ENCODE results near the gene TKT. TPM values are rescaled to one million over a fixed set of nuclear protein-coding genes. Genes with fewer than 3 reads are reported as not detected.
A peak's percentile ranks its signal among the peaks of the same experiment; 100 is the strongest.

TKT gene
- total and polyA plus RNA-seq, 2 of the 13 experiments (the other 11 are each of a cell fraction or from before 2014, with no cell fraction given) = 150 to 238 TPM

DNA sequence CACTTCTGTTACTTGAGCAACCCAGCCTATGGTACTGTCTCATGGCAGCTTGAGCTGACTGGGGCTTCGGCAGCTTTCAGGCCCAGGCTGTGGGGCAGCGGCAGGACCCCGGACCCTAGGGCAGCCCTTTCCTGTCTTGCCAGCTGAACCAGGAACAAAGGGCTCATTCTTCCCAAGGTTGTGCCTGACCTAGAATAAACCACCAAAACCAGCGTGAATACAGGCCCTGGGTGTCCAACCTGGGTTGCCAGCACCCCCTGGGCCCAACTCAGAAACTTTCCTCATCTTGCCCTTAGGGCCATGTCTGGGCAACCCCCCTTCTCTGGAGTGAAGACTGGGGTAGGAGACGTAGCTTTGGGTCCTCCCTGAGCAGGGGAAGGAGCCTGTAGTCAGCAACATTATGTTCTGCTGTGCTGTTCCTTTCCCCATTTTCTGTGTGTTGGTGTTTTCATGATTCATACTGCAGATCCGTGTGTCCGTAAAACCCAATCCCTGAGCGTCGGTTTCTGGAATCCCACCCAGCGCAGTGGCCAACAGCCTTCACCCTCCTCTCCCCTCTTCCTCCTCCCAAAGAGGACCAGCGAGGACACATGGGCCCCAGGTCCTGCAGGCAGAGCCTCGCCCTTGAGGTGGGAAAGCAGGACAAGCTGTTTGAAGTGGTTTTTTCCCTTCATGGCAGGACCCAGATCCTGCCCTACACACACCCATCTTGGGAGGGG is 33.5 kb downstream of the TKT start (continued):
- TF ChIP-seq, protein P1, sequence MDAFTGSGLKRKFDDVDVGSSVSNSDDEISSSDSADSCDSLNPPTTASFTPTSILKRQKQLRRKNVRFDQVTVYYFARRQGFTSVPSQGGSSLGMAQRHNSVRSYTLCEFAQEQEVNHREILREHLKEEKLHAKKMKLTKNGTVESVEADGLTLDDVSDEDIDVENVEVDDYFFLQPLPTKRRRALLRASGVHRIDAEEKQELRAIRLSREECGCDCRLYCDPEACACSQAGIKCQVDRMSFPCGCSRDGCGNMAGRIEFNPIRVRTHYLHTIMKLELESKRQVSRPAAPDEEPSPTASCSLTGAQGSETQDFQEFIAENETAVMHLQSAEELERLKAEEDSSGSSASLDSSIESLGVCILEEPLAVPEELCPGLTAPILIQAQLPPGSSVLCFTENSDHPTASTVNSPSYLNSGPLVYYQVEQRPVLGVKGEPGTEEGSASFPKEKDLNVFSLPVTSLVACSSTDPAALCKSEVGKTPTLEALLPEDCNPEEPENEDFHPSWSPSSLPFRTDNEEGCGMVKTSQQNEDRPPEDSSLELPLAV (CRISPR knock-in tag; conservative IDR thresholded peaks at IDR 0.05; ENCODE audit: low read depth) = no peak
- no peak for TF ChIP-seq BHLHE40 (IDR thresholded peaks at IDR 0.05; ENCODE audit: low read length)
- peak; percentile 20; the same call in 1 of the 2 replicates for TF ChIP-seq ERF (CRISPR knock-in tag; IDR thresholded peaks at IDR 0.05)
- TF ChIP-seq SALL2 (CRISPR knock-in tag; IDR thresholded peaks at IDR 0.05) = peak; percentile 48; the same call in 1 of the 2 replicates
- peak; percentile 32; the same call in 1 of the 2 replicates for TF ChIP-seq RXRB (CRISPR knock-in tag; IDR thresholded peaks at IDR 0.05; ENCODE audit: borderline replicate concordance)
- no peak for TF ChIP-seq TOPORS (CRISPR knock-in tag; IDR thresholded peaks at IDR 0.05)
- TF ChIP-seq, protein P2, sequence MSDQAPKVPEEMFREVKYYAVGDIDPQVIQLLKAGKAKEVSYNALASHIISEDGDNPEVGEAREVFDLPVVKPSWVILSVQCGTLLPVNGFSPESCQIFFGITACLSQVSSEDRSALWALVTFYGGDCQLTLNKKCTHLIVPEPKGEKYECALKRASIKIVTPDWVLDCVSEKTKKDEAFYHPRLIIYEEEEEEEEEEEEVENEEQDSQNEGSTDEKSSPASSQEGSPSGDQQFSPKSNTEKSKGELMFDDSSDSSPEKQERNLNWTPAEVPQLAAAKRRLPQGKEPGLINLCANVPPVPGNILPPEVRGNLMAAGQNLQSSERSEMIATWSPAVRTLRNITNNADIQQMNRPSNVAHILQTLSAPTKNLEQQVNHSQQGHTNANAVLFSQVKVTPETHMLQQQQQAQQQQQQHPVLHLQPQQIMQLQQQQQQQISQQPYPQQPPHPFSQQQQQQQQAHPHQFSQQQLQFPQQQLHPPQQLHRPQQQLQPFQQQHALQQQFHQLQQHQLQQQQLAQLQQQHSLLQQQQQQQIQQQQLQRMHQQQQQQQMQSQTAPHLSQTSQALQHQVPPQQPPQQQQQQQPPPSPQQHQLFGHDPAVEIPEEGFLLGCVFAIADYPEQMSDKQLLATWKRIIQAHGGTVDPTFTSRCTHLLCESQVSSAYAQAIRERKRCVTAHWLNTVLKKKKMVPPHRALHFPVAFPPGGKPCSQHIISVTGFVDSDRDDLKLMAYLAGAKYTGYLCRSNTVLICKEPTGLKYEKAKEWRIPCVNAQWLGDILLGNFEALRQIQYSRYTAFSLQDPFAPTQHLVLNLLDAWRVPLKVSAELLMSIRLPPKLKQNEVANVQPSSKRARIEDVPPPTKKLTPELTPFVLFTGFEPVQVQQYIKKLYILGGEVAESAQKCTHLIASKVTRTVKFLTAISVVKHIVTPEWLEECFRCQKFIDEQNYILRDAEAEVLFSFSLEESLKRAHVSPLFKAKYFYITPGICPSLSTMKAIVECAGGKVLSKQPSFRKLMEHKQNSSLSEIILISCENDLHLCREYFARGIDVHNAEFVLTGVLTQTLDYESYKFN (CRISPR knock-in tag; conservative IDR thresholded peaks at IDR 0.05) = peak; percentile 45; the same call in 1 of the 2 replicates
- TF ChIP-seq, protein P3, sequence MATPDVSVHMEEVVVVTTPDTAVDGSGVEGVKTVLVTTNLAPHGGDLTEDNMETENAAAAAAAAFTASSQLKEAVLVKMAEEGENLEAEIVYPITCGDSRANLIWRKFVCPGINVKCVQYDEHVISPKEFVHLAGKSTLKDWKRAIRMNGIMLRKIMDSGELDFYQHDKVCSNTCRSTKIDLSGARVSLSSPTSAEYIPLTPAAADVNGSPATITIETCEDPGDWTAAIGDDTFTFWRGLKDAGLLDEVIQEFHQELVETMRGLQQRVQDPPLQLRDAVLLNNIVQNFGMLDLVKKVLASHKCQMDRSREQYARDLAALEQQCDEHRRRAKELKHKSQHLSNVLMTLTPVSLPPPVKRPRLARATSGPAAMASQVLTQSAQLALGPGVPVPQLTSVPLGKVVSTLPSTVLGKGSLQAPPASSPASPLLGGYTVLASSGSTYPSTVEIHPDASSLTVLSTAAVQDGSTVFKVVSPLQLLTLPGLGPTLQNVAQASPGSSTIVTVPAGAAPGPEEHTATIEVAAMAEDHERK (CRISPR knock-in tag; IDR thresholded peaks at IDR 0.05; ENCODE audit: low read depth) = no peak
- TF ChIP-seq NFKB2 (CRISPR knock-in tag; IDR thresholded peaks at IDR 0.05; ENCODE audit: borderline replicate concordance) = peak; percentile 50; the same call in 1 of the 2 replicates
- no peak for TF ChIP-seq ZNF180 (CRISPR knock-in tag; IDR thresholded peaks at IDR 0.05; ENCODE audit: borderline replicate concordance, low read depth)
- TF ChIP-seq, protein P4, sequence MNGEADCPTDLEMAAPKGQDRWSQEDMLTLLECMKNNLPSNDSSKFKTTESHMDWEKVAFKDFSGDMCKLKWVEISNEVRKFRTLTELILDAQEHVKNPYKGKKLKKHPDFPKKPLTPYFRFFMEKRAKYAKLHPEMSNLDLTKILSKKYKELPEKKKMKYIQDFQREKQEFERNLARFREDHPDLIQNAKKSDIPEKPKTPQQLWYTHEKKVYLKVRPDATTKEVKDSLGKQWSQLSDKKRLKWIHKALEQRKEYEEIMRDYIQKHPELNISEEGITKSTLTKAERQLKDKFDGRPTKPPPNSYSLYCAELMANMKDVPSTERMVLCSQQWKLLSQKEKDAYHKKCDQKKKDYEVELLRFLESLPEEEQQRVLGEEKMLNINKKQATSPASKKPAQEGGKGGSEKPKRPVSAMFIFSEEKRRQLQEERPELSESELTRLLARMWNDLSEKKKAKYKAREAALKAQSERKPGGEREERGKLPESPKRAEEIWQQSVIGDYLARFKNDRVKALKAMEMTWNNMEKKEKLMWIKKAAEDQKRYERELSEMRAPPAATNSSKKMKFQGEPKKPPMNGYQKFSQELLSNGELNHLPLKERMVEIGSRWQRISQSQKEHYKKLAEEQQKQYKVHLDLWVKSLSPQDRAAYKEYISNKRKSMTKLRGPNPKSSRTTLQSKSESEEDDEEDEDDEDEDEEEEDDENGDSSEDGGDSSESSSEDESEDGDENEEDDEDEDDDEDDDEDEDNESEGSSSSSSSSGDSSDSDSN (CRISPR knock-in tag; IDR thresholded peaks at IDR 0.05) = peak; percentile 59
- TF ChIP-seq, protein P5, sequence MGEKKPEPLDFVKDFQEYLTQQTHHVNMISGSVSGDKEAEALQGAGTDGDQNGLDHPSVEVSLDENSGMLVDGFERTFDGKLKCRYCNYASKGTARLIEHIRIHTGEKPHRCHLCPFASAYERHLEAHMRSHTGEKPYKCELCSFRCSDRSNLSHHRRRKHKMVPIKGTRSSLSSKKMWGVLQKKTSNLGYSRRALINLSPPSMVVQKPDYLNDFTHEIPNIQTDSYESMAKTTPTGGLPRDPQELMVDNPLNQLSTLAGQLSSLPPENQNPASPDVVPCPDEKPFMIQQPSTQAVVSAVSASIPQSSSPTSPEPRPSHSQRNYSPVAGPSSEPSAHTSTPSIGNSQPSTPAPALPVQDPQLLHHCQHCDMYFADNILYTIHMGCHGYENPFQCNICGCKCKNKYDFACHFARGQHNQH (CRISPR knock-in tag; IDR thresholded peaks at IDR 0.05) = 0 out of 2 replicates have a peak, but pooled peaks have one; percentile 23
- peak; percentile 80; the same call in 1 of the 2 replicates for TF ChIP-seq ZNF766 (CRISPR knock-in tag; IDR thresholded peaks at IDR 0.05; ENCODE audit: borderline replicate concordance)
- TF ChIP-seq ZNF557 (CRISPR knock-in tag; IDR thresholded peaks at IDR 0.05) = no peak
- peak; percentile 25; the same call in 1 of the 2 replicates for TF ChIP-seq GABPB1 (CRISPR knock-in tag; IDR thresholded peaks at IDR 0.05)
